Measurements from ENCODE around the gene PRDM16.

- TF ChIP-seq, protein P1, sequence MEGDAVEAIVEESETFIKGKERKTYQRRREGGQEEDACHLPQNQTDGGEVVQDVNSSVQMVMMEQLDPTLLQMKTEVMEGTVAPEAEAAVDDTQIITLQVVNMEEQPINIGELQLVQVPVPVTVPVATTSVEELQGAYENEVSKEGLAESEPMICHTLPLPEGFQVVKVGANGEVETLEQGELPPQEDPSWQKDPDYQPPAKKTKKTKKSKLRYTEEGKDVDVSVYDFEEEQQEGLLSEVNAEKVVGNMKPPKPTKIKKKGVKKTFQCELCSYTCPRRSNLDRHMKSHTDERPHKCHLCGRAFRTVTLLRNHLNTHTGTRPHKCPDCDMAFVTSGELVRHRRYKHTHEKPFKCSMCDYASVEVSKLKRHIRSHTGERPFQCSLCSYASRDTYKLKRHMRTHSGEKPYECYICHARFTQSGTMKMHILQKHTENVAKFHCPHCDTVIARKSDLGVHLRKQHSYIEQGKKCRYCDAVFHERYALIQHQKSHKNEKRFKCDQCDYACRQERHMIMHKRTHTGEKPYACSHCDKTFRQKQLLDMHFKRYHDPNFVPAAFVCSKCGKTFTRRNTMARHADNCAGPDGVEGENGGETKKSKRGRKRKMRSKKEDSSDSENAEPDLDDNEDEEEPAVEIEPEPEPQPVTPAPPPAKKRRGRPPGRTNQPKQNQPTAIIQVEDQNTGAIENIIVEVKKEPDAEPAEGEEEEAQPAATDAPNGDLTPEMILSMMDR (IDR thresholded peaks at IDR 0.05; ENCODE audit: borderline replicate concordance, extremely low read depth, low read length, poor library complexity, severe bottlenecking): no peak
- TF ChIP-seq EZH2 (IDR thresholded peaks at IDR 0.05; ENCODE audit: borderline replicate concordance, low read depth, low read length, severe bottlenecking): no peak
These were observed 146.4 kb downstream of the PRDM16 start for GRCh38 chr1:3215198-3216014.
